ENCODE data around the gene SPATA19.

The SPATA19 gene

DNA sequence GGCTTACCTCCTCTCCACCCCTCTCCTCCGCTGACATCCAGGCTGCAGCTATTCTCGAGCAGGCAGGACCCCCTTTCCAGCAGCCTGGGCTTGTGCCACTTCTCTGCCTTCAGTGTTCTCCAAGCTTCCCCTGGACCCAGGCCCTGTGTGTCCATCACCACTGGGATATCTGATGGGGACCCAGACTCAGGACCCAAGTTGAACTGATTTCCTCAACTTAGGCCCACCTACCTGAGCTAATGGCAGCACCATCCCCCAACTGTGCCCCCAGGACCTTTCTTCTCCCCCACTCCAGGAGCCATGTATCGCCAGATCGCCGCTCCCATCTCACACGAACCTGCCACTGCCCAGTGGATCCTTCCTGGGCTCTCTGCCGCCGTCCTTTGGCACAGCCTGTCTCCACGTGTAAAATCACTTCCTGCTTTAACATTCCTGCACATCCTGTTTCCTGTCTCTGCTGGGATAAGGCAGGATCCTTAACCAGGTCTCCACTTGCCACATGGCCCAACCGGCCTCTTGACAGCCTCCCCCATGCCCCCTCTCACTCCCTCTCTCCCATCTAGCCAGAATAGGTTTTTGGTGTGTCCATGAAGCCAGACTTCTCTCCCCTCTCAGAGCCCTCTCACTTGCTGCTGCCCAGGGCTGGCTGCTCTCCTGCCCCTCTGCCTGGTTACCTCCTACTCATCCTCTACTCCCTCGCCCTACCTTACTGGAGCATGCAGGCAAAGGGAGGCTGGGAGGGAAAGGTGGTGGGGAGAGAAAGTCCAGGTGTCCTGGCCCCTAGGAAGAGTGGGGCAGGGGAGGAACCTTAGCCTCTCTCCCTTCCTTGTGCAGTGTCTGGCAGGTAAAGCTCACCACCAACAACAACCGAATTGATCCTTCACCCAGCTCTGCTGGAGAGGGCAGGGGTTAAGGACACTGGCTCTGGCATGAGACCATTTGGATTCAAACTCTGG, 9.4 kb downstream of the SPATA19 start:
- DNase-seq: no peak

DNA sequence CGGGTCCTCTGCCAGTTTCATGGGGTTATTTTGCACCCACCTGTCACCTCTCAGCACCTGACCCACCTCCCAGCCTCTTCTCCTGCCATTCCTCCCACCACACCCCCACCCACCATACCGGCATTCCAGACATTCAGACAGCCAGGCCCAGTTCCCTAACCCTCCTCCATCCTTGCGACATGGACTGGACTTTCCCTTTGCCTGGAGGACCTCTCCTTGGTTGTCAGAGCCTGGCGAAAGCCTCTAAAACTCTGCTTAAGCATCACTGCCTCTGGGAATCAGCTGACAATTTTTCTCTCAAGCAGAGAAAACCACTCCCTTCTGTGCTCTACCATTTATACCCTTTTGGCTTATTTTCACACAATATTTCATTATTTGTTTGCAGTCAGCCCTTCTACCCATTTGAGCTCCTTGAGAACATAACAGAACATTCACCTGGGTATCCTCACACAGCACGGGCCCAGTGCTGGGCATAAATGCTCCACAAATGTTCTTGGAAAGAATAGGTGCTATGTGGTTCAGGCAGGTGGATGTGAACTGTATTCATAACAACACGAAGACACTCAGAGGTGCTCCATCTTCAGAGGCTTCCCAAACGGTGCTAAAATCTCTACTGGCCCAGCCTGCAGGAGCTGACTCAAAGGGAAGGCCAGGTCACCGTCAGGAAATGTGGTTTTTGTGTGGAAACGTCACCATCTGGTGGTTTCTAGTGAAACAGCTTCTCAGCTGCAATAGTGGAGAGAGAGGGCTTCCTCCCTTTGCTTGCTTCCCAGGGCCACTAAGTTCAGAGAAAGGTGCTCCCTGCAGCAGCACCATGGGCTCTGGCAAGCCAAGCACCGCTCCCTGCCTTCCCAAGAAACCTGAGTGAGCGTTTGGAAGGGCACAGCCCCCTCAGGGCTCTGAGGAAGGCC, 10.4 kb downstream of the SPATA19 start:
- DNase-seq: no peak

DNA sequence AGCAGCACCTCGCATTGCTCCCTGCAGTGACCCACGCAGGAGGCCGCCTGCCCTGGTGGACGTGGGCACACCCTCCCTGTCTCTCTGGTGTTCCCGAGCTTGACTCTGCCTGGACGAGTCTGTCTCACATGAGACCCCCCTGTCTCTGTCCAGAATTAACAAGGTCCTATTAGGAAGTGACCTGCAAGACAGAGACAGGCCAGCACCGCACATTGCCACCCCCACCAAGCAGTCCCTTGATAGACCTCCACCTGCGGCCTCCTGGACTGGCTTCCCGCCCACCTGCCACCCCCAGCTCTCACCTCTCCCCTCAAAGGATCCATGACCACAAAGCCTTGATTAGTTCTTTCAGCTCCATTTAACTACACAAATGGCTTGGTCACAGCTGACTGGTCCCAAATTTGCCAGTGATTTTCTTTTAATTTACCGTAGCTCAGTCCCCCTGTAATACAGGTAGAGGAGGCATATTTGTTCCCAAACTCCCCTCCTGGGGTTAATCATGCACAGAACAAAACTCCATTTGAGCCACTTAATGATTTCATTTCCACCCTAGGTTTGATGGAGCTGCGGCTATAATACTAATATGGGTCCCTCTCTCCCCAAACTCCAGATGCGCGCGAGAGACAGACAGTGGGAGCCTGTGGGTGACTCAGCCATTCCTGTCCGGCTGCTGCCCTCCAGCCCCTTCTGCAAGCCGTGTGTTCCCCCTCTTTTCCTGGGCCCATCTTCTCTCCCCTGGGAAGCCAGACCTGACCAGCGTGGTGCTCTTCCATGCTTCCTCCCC, 11.2 kb downstream of the SPATA19 start:
- no peak for DNase-seq

DNA sequence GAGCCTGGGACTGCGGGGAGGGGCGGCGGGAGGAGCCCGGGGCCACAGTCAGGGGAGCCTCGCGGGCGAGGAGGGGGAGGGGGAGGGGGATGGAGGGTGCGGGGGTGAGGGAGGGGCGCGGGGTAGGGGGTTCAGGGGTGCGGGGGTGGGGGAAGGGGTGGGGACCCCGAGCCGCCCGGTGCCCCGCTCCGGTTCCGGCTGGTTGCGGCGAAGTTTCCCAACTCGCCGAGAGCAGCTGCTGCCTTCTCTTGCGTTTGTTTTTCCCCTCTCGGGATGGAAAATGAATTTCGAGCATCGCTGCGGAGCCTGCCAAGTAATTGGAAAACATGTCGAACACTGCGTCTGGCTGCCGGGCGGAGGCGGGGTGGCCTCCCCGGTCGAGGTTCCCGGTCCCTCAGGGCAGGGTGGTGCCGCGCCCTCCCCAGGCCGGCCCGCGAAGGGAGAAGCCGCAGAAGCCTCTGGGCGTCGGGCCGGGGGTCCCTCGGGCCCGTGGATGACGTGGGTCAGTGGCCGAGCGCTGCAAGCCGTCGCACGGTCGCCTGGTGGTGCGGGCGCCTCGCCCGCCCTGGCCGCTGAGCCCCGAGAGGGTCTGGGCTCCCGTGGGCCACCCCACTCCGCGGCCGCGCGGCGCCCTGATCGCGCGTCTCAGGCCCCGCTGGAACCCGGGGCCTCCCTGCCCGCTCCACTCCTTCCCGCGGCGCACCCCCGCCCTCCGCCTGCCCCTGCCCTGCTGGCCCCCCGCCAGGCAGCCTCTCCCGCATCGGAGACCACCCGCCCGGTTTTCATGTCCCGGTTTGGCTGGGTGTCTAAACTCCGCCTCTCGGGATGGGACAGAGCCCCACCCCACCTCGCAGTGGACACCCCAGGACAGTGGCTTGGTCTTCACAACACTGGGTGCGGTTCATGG, 12.1 kb downstream of the SPATA19 start:
- DNase-seq: no peak

DNA sequence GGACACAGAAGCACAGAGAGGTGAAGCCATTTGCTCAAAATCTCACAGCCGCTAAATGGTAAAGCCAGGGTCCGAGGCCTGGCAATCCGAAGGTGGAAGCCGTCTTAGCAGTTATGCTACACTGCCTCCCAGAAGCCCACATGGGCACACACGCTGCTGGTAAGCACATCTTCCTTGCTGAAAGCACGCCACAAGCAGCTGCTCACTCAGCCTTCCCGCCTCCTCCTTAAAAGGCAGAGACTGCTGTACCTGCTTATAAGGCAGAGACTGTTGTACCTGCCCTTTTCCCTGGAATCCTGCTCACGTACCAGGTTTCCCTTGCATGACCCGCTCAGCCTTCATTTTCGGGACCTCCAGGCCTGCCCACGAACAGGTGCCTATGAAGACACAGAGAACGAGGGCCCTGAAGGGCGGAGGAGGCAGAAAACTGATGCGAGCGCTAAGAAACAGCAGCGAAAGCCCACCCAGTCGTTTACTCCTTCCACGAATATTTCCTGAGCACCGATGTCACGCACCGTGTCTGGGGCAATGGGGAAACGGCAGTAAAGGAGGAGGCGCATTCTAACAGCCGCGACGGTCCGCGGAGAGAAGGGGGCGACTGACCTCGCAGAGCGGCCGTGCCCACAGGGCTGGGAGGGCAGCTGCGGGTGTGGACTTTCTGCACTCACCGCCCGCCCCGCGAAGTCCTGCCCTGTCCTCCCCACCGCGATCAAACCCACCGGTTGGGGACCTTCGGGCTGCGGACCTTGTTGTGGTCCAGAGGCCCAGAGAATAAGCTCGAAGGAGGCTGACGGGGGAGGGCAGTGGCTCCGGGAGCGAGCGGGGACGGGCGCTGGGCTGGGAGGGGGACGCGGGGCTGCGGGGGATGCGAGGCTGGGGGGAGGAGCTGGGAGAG, 13.0 kb downstream of the SPATA19 start:
- DNase-seq: no peak

DNA sequence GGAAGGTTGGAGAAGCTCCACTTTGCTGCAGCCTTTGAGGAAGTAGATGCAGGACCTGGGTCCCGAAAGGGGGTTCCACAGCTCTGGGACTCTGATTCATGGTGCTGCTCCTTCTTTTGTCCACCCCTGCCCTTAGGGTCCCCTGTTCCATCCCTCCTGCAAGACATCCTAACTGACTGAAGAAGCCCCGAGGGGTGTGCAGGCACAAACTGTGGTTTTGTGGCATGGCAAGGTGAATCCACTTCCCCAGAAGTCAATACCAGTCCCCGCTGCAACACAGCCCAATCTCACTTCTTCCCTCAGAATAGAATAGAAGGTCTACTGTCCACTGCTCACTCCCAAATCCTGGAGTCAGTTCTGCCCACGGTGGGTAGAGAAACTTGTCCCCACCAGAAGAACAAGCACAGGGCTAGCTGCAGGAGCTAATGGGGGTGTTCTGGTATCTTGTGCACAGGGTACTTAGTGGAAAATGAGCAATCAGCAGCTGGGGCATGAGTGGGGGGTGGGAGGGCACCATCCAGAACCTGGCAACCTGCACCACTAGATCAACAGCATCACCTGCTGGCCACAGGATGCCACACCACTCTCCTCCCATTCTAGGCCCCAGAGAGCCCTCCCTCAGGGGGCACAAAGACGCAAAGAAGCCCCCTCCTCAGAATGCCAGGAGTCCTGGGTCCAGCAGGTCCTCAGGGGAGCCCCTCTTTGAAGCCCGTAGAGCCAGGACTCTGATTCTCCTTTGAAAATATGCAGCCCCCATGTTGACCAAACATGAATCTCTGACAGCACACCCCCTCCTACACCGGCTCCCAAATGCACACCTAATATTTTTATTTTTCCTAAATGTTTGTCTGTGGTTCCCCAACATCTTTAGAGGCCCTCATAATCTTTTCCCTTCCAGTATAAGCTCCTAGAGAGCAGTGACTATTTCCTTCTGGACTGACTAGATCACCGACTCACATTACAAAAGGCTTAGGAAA, 14.1 kb downstream of the SPATA19 start:
- DNase-seq: no peak

DNA sequence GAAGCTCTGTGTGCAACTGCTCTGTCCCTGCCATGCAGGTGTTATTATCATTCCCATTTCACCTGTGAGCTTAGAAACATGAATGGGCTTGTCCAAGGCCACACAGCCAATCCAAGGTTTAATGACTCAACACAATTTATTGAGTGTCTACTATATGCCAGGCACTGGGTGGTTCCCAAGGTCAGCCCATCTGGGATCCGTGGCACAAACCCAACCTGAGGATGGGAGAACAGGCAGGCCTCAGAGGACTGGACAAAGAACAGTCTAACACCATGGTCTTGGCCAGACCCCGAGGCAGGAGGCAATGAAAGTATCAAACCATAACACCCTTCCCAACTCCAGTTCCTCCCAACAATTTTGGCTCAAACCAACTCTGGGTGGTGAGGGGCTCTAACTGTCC, 15.7 kb downstream of the SPATA19 start:
- no peak for DNase-seq

DNA sequence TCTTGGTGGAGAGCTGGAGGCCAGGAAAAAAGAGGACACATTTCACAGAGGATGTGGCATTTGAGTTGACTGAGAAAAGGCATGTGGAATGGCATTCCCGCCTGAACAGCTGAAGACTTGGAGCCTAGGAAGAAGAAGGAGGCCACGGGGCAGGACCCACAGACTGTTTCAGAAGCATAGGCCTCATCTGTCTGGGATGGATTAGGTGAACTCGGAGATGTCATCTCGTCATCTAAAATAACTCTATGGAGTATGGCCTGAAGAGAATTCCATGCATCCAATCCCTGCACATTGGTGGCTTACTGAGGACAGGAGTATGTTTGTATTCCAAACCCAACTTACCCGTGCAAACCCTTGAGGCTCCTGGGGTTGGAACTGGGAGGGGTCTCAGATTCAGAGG, 16.4 kb downstream of the SPATA19 start:
- DNase-seq: no peak

DNA sequence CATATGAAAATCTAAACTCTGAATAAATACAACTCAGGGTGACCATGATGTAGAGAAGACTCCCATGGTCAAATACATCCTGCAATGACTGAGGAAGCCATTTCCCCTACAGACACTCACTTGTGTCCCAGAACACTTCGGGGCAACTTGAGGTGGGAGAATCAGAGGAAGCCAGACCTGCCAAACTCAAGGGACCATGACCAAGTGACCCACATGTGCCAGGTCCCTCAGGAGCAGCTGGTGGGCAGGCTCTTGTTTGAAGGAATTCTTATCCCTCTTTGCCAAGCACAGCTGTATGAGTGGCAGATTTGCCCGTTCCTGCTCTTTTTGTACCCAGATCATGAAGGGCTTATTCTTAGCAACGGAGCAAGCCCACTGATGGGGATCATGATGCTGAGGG, 17.8 kb downstream of the SPATA19 start:
- DNase-seq: no peak

DNA sequence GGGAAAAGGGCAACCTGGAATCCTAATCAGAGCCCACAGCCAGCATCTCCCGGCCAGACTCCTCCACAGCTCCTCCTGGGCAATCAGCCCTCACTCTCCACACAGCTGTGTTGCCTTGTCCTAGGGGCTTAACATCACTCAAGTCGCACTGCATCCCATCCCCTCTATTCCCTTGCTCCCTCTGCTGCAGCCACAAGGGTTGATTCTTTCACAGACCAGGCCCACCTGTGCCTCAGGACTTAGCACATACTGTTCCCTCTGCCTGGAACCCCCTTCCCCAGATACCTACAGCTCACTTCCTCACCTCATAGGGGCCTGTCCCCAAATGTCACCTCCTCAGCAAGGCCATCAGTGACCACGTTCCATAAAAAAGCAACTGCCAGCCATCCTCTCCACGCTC, 18.4 kb downstream of the SPATA19 start:
- DNase-seq: no peak

DNA sequence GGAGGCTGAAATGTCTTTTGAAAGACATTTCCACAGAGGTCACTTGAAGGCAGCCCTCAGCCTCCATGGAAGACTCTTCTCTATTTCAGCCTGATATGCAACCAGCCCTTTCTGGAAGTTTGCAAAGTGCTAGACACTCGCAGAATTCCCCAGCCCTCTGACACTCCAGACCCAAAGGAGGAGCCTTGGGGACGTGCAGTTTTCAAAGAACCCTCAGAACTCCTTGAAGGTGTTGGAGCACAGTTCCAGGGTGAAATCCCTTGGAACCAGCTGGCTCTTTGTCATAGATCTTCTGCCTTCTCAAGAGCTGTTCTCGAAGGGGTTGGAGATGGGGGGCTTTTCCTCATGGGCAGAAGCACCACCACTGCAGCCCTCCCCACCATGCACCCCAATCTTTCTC, 19.6 kb downstream of the SPATA19 start:
- no peak for DNase-seq

DNA sequence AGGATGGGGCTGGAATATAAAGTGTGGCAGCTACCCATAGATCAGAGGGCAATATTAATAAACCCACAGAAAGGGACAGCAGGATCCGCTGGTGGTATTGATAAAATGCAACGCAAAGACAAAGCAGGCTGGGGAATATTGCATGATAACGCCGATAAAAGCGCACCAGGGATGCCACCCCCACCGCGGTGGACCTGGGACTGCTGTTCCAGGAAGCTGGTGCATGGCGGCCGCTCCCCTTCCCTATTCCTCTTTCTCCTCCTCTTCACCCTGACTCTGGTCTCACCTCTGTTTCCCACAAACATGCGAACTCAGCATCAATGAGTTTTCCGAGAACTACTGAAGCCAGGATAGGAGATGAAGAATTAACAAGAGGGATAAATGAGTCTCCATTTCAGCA, 20.2 kb downstream of the SPATA19 start:
- DNase-seq: no peak

DNA sequence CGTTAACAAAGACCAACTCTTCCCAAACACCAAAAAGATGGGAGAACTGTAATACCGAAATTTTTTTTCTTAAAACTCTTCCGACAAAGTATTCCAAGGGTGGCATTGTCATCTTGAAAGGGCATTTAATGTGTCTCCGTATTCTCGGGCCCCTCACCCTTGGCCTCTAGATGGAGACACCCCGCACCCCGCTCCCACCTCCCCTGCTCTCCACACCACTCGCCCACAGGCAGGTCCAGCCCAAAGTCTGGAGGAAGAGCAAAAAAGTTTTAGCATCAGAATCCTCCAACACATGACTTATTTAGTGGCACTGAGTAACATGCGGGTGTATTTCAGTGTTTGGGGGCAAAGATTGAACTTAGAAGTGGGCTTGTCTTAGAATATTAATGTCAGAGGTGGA, 20.7 kb downstream of the SPATA19 start:
- no peak for DNase-seq

DNA sequence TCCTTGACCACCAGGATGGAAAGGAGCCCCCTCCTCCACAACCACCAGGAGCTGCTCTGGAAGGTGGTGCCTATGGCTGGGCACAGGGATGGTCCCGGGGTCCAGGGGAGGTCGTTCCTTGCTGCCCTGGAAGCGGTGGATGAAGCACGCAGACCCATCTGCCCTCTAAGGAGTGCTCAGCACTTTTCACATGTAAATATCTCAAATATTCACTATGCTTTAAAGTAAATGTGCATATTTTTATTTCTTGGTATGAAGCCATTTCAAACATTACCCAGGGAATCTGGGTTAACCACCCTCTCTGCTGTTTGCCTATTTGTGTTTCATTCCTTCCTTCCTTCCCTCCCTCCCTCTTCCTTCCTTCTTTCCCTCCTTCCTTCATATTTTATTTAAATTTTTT, 21.7 kb downstream of the SPATA19 start:
- DNase-seq: no peak

DNA sequence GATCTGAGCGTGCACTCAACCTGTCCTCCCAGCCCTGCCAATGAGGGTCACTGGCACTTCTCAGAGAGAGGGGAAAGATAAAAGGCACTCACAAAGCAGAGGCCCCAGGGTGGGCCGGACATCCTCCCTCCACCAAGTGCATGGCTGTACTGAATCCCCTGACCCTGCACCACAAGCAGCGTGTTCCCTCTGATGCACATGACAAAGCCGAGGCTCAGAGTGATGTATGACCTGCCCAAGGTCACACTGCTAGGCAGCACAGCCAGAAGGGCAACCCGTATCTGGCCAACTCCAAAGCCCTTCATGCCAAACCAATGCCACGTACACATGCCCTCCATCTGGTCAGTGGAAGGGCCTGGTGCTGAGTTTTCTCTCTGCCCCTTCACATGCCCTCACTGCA, 22.1 kb downstream of the SPATA19 start:
- no peak for DNase-seq

DNA sequence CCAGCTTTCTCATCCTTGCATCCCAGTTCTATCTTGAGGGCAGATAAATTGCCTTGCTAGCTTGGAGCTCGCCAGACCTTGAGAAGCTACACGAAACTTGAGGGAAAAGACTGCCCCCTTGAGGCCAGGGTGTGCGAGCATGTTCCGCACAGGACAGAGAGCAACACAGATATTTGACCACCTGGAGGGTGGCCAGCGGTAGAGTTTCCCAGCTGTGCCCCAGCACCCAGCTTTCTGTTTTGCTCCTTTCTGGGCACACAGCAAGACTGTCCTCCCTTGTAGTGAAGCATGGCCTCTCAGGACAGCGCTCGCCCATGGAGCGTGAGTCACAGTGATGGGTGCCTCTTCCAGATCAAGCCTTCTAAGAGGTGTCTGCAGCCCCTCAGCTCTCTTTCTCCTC, 23.5 kb downstream of the SPATA19 start:
- no peak for DNase-seq

DNA sequence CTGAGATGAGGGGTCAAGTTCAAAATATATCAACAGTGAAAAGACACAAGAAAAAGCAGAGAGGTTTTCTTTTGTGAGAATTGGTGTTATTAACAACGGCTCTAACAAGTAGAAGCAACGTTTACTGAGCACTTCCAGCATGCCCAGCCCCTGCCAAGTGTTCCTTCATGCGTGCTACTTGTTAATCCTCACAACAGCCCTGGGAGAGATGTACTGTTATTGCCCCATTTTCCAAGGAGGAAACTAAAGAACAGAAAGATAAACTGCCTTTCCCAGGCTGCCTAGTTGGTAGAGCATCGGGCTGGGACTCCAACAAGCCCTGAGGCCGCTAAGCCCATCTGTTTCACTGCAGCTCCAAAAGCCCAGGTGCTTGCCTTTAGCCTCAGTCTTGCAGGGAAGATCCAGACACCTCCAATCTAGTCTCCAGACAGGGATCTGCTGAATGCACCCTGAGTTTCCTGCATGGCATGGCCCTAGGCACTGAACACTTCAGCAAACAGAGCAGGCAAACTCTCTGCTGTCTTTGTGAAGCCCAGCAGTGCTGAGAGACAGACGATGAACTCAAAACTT, 25.5 kb downstream of the SPATA19 start:
- no peak for DNase-seq

DNA sequence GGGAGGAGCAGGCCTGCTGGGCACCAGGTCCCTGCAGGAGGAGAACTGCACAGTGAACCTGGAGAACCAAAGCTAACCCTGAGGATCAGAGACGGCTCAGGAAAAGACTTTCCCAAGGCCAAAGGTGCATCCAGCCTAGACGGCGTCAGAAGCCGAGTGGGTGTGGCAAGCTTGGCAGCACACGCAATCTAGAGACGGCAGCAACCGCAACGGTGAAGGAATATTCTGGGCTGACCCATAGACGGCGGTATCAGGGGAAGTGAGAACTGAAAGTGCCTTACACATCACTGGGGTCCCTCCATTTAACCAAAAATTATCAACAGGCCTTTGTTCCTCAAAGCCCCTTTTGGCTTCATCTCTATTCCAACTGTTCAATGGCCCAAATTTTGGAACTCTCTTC, 26.2 kb downstream of the SPATA19 start:
- DNase-seq: no peak

DNA sequence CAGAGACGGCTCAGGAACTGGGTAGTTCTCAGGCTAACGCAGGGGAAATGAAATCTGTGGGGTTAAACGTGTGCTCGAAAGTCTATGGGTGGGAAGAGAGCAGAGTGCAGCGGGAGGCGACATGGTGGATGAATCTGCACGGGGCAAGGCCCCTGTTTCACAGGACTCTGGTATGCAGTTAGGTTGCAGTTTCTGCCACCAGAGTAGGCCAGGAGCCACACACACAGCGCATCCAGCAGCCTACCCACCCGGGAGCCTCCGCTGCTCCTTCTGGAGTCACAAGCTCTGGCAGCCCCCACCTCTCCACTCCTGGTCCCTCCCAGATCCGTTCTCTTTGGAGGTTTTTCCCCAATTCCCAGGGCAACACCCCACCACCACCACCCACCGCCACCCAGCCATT, 27.0 kb downstream of the SPATA19 start:
- DNase-seq: no peak
